Sigmoid colon (tissue), 4 donors: ENCODE data around the gene ANXA5.

Source experiments
- CTCF ChIP-seq, 4 experiments: fragments of 450-650 bp in 3 of 4; fragments of 200-600 bp in 1 of 4; IDR thresholded peaks; one replicate each; pipeline ENCODE4 v1.5.1; 2016 to 2019; ENCODE audit warnings: antibody characterized with exemption in 4 of 4, mild to moderate bottlenecking in 3 of 4, moderate library complexity in 2 of 4
- POLR2A ChIP-seq, 2 donors: fragments of 450-650 bp; IDR thresholded peaks; one replicate each; pipeline ENCODE4 v1.6.1; 2016; ENCODE audit warnings: antibody characterized with exemption in 2 of 2, mild to moderate bottlenecking in 2 of 2, moderate library complexity in 2 of 2
- POLR2AphosphoS5 ChIP-seq, 4 donors: sonication (generic); formaldehyde crosslinking; IDR thresholded peaks; one replicate each; pipeline ENCODE4 v1.6.1; 2017; ENCODE audit warnings: antibody characterized with exemption in 4 of 4

- TF ChIP-seq CTCF (IDR thresholded peaks at IDR 0.05) (no peak), POLR2A (IDR thresholded peaks at IDR 0.05) (no peak), POLR2AphosphoS5 (IDR thresholded peaks at IDR 0.05) (no peak)
These were observed 13.1 kb upstream of the ANXA5 start for GRCh38 chr4:121709766-121710405.
